HepG2 (cell line): Measurements from ENCODE around the gene HNRNPA1L2. TPM values are rescaled to one million over a fixed set of nuclear protein-coding genes. Genes with fewer than 3 reads are reported as not detected.

ENCODE experiments used
- ATF1 ChIP-seq: IDR thresholded peaks from 2 replicates; pipeline ENCODE4 v1.6.1; 2016; ENCODE audit warnings: mild to moderate bottlenecking, control low read depth
- FIP1L1 ChIP-seq: fragments of 200-400 bp; formaldehyde crosslinking; IDR thresholded peaks from 2 replicates; pipeline ENCODE4 v1.6.1; 2018; ENCODE audit warnings: low read depth, mild to moderate bottlenecking, low read length, moderate library complexity, borderline replicate concordance; ENCODE audit not compliant: insufficient read depth
- HMG20B ChIP-seq: conservative IDR thresholded peaks from 2 replicates; pipeline ENCODE4 v1.6.1; 2016; ENCODE audit warnings: missing genetic modification reagents, missing compliant biosample characterization
- KDM2A ChIP-seq: sonication (generic); formaldehyde crosslinking; IDR thresholded peaks from 2 replicates; pipeline ENCODE4 v1.4.0; 2020; ENCODE audit warnings: low read depth, missing genetic modification reagents, borderline replicate concordance
- NONO ChIP-seq, 2 experiments: fragments of 450-650 bp in 1 of 2; sonication (generic) in 1 of 2; formaldehyde crosslinking in 1 of 2; IDR thresholded peaks in 1 of 2; conservative IDR thresholded peaks in 1 of 2; 2 replicates each; pipeline versions ENCODE4 v1.6.1 to v1.8.0; 2017 to 2022; ENCODE audit warnings: mild to moderate bottlenecking in 1 of 2, missing genetic modification reagents in 1 of 2, moderate library complexity in 1 of 2
- PRDM15 ChIP-seq: sonication (generic); formaldehyde crosslinking; IDR thresholded peaks from 2 replicates; pipeline ENCODE4 v1.4.0; 2020; ENCODE audit warnings: missing genetic modification reagents
- SOX13 ChIP-seq, 3 experiments: fragments of 450-650 bp in 1 of 3; sonication (generic) in 1 of 3; formaldehyde crosslinking in 1 of 3; IDR thresholded peaks in 2 of 3; conservative IDR thresholded peaks in 1 of 3; 2 replicates each; pipeline versions ENCODE4 v1.5.0 to v1.6.1; 2016 to 2020; ENCODE audit warnings: antibody characterized with exemption in 1 of 3, mild to moderate bottlenecking in 1 of 3, missing compliant biosample characterization in 1 of 3, missing genetic modification reagents in 1 of 3, moderate library complexity in 1 of 3
- SP2 ChIP-seq: sonication (generic); formaldehyde crosslinking; IDR thresholded peaks from 2 replicates; pipeline ENCODE4 v1.5.1; 2020; ENCODE audit warnings: mild to moderate bottlenecking, missing genetic modification reagents
- UBTF ChIP-seq: sonication (generic); formaldehyde crosslinking; IDR thresholded peaks from 2 replicates; pipeline ENCODE4 v1.4.0; 2020; ENCODE audit warnings: mild to moderate bottlenecking, missing genetic modification reagents
- XBP1 ChIP-seq: sonication (generic); formaldehyde crosslinking; IDR thresholded peaks from 2 replicates; pipeline ENCODE4 v1.5.0; 2020; ENCODE audit warnings: missing genetic modification reagents
- ZFAT ChIP-seq: sonication (generic); formaldehyde crosslinking; conservative IDR thresholded peaks from 2 replicates; pipeline ENCODE4 v1.8.1; 2023; ENCODE audit warnings: missing genetic modification reagents, inconsistent platforms
- ZNF263 ChIP-seq: sonication (generic); formaldehyde crosslinking; IDR thresholded peaks from 2 replicates; pipeline ENCODE4 v1.4.0; 2020; ENCODE audit warnings: missing genetic modification reagents
- ZNF280B ChIP-seq: sonication (generic); formaldehyde crosslinking; IDR thresholded peaks from 2 replicates; pipeline ENCODE4 v1.5.0; 2020; ENCODE audit warnings: missing genetic modification reagents, mild to moderate bottlenecking, borderline replicate concordance
- ZNF280D ChIP-seq: sonication (generic); formaldehyde crosslinking; IDR thresholded peaks from 2 replicates; pipeline ENCODE4 v1.5.1; 2020; ENCODE audit warnings: mild to moderate bottlenecking, missing genetic modification reagents
- ZNF30 ChIP-seq: sonication (generic); formaldehyde crosslinking; IDR thresholded peaks from 2 replicates; pipeline ENCODE4 v1.5.0; 2020; ENCODE audit warnings: mild to moderate bottlenecking, missing genetic modification reagents
- ZNF577 ChIP-seq: sonication (generic); formaldehyde crosslinking; IDR thresholded peaks from 2 replicates; pipeline ENCODE4 v1.4.0; 2020; ENCODE audit warnings: mild to moderate bottlenecking, low read depth, missing genetic modification reagents, borderline replicate concordance
- ZNF674 ChIP-seq: sonication (generic); formaldehyde crosslinking; IDR thresholded peaks from 2 replicates; pipeline ENCODE4 v1.5.0; 2020; ENCODE audit warnings: low read depth, mild to moderate bottlenecking, missing genetic modification reagents
- polyA plus RNA-seq, 8 experiments: library from polyadenylated mRNA; depleted of rRNA in 3 of 8; stranded (reverse) in 7 of 8; unstranded in 1 of 8; fragments of >200 nt; fragmentation: Illumina TruSeq in 4 of 8; extraction: Trizol in 4 of 8; gene quantifications; 2 replicates each; pipeline versions ENCODE4 v1.2.1 to v1.2.3, GENCODE V29; 2011 to 2016; ENCODE audit warnings: low read depth in 4 of 8, missing spikeins in 1 of 8, mixed read lengths in 1 of 8; ENCODE audit not compliant: insufficient read depth in 1 of 8
- total RNA-seq, 5 experiments: library from RNA; depleted of rRNA; stranded (reverse); fragments of >200 nt; fragmentation: Illumina TruSeq; extraction: Trizol; gene quantifications; 2 replicates each; pipeline ENCODE4 v1.2.3, GENCODE V29; 2016; ENCODE audit warnings: low read depth in 1 of 5

Gene HNRNPA1L2
- total and polyA plus RNA-seq, 2 of the 13 experiments (the other 11 are each of a cell fraction or from before 2014, with no cell fraction given), result 3.6 to 7.1 TPM

GRCh38 chr13:52599848-52600603 is 42.2 kb upstream of the HNRNPA1L2 start (continued):
- TF ChIP-seq UBTF (CRISPR knock-in tag) (peak; percentile 90), SP2 (CRISPR knock-in tag) (no peak), ATF1 (CRISPR knock-in tag) (no peak), SOX13 (IDR thresholded peaks at IDR 0.05) (no peak), SOX13 (CRISPR knock-in tag; conservative IDR thresholded peaks at IDR 0.05 in 1 of 2, IDR thresholded peaks at IDR 0.05 in 1 of 2) (no peak), ZNF674 (CRISPR knock-in tag) (no peak), ZNF30 (CRISPR knock-in tag) (no peak), NONO (IDR thresholded peaks at IDR 0.05) (no peak), NONO (CRISPR knock-in tag; conservative IDR thresholded peaks at IDR 0.05) (0 out of 2 replicates have a peak, but pooled peaks have one; percentile 28), ZNF263 (CRISPR knock-in tag) (peak; percentile 46; the same call in 1 of the 2 replicates), FIP1L1 (no peak), ZNF577 (CRISPR knock-in tag) (no peak), ZNF280B (CRISPR knock-in tag) (no peak), PRDM15 (CRISPR knock-in tag) (no peak), ZNF280D (no peak), ZFAT (CRISPR knock-in tag) (no peak), XBP1 (CRISPR knock-in tag) (no peak), KDM2A (CRISPR knock-in tag) (no peak; the same call in 1 of the 2 replicates), HMG20B (CRISPR knock-in tag) (no peak)
